HEK293T (cell line): Measurements from ENCODE around the gene ICAM1.

ENCODE experiments used
- CTCF ChIA-PET: fragments of 350-600 bp; formaldehyde crosslinking; extraction: SDS; loops from one replicate; lab custom pipeline; 2021; ENCODE audit warnings: antibody characterized with exemption, inconsistent platforms; lab: Yijun Ruan, JAX
- POLR2A ChIA-PET: fragments of 350-600 bp; formaldehyde crosslinking; extraction: SDS; loops from one replicate; lab custom pipeline; 2020; ENCODE audit warnings: antibody characterized with exemption, inconsistent platforms; lab: Yijun Ruan, JAX
- DNase-seq: peaks from one replicate; pipeline ENCODE4 v3.0.0; 2012; ENCODE audit warnings: mixed read lengths; ENCODE audit errors: extremely low spot score
- ARNT ChIP-seq: fragments of 450-650 bp; IDR thresholded peaks from 2 replicates; pipeline ENCODE4 v1.6.1; 2017; ENCODE audit warnings: mild to moderate bottlenecking
- BHLHE40 ChIP-seq: fragments of 450-650 bp; IDR thresholded peaks from 2 replicates; pipeline ENCODE4 v1.6.1; 2016; ENCODE audit warnings: mild to moderate bottlenecking, moderate library complexity, borderline replicate concordance
- CTBP1 ChIP-seq: fragments of 450-650 bp; IDR thresholded peaks from 2 replicates; pipeline ENCODE4 v1.6.1; 2016; ENCODE audit warnings: borderline replicate concordance
- ELF4 ChIP-seq: fragments of 450-650 bp; IDR thresholded peaks from 2 replicates; pipeline ENCODE4 v1.6.1; 2017; ENCODE audit warnings: antibody characterized with exemption
- FOXA1 ChIP-seq: fragments of 450-650 bp; IDR thresholded peaks from 2 replicates; pipeline ENCODE4 v1.6.1; 2016; ENCODE audit warnings: mild to moderate bottlenecking
- FOXK2 ChIP-seq: fragments of 450-650 bp; IDR thresholded peaks from 2 replicates; pipeline ENCODE4 v1.6.1; 2016; ENCODE audit warnings: mild to moderate bottlenecking
- FOXM1 ChIP-seq: fragments of 450-650 bp; IDR thresholded peaks from 2 replicates; pipeline ENCODE4 v1.6.1; 2017; ENCODE audit warnings: mild to moderate bottlenecking, borderline replicate concordance
- HDGF ChIP-seq: fragments of 450-650 bp; IDR thresholded peaks from 2 replicates; pipeline ENCODE4 v1.6.1; 2017; ENCODE audit warnings: antibody characterized with exemption, borderline replicate concordance
- L3MBTL2 ChIP-seq: fragments of 450-650 bp; conservative IDR thresholded peaks from 2 replicates; pipeline ENCODE4 v1.6.1; 2016; ENCODE audit warnings: mild to moderate bottlenecking
- LEF1 ChIP-seq: fragments of 450-650 bp; IDR thresholded peaks from 2 replicates; pipeline ENCODE4 v1.6.1; 2017; ENCODE audit warnings: mild to moderate bottlenecking, borderline replicate concordance
- NFRKB ChIP-seq: fragments of 450-650 bp; IDR thresholded peaks from 2 replicates; pipeline ENCODE4 v1.6.1; 2016; ENCODE audit warnings: mild to moderate bottlenecking, moderate library complexity
- PKNOX1 ChIP-seq: fragments of 450-650 bp; IDR thresholded peaks from 2 replicates; pipeline ENCODE4 v1.6.1; 2016
- SP1 ChIP-seq: fragments of 450-650 bp; IDR thresholded peaks from 2 replicates; pipeline ENCODE4 v1.6.1; 2017
- SUZ12 ChIP-seq: fragments of 450-650 bp; IDR thresholded peaks from 2 replicates; pipeline ENCODE4 v1.6.1; 2016; ENCODE audit warnings: mild to moderate bottlenecking
- TARDBP ChIP-seq: fragments of 450-650 bp; IDR thresholded peaks from 2 replicates; pipeline ENCODE4 v1.6.1; 2016
- ZNF384 ChIP-seq: fragments of 450-650 bp; IDR thresholded peaks from 2 replicates; pipeline ENCODE4 v1.6.1; 2016

The ICAM1 gene

DNA sequence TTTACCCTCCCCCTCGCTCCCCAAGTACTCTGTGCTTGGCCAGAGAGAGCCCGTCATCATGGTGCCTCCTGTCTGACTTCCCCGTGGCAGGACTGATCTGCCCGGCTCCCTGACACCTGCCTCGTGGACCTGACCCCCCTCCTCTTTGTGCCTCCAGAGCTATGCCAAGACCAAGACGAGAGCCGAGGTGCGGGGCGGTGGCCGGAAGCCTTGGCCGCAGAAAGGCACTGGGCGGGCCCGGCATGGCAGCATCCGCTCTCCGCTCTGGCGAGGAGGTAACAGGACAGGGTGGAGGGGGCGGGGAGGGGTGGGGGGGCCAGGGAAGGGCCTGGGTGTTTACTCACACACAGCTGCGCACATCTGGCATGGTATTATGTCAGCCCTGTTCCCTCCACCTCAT is 14.4 kb upstream of the ICAM1 start:
- TF ChIP-seq FOXM1: no peak
- TF ChIP-seq HDGF: no peak
- no peak for TF ChIP-seq BHLHE40
- TF ChIP-seq ARNT: no peak
- no peak for TF ChIP-seq NFRKB
- no peak for TF ChIP-seq CTBP1
- no peak for TF ChIP-seq ZNF384
- CTCF ChIA-PET: interaction anchor here (0.5 kb wide), 1 partner anchor 438 kb away, joined by 3 read pairs; no protein-coding TSS in a partner anchor
- DNase-seq: no peak
- POLR2A ChIA-PET: interaction anchor here (0.8 kb wide), 1 partner anchor 124 kb away, joined by 4 read pairs; the partner anchor contains the start of gene TYK2

GRCh38 chr19:10256970-10257615 is 13.8 kb upstream of the ICAM1 start:
- ChIA-PET CTCF (interaction anchor here (0.9 kb wide), 1 partner anchor 12 kb away, joined by 3 read pairs; no protein-coding TSS in a partner anchor), POLR2A (interaction anchor here (0.8 kb wide), 1 partner anchor 123 kb away, joined by 4 read pairs; the partner anchor contains the start of gene TYK2)
- TF ChIP-seq SUZ12 (no peak), LEF1 (no peak), NFRKB (no peak), CTBP1 (no peak), FOXA1 (no peak), ZNF384 (no peak), PKNOX1 (no peak), TARDBP (no peak), BHLHE40 (no peak), HDGF (no peak)
- no peak for DNase-seq

- ChIA-PET CTCF (interaction anchor here (0.6 to 4.0 kb wide), 15 partner anchors 8 to 162 kb away, joined by 3 to 48 read pairs (median 5); partner anchors contain the start of genes ICAM4, ICAM5 and TYK2), POLR2A (interaction anchor here (0.9 to 1.3 kb wide), 5 partner anchors 8 to 131 kb away, joined by 3 to 5 read pairs (median 4); partner anchors contain the start of genes RAVER1 and TYK2)
- DNase-seq: no peak
- TF ChIP-seq ARNT (no peak), FOXA1 (no peak), SUZ12 (no peak), BHLHE40 (no peak), ELF4 (no peak), NFRKB (no peak), SP1 (no peak), LEF1 (no peak), ZNF384 (no peak)
Observed at GRCh38 chr19:10258080-10258710, 12.7 kb upstream of the ICAM1 start.

DNA sequence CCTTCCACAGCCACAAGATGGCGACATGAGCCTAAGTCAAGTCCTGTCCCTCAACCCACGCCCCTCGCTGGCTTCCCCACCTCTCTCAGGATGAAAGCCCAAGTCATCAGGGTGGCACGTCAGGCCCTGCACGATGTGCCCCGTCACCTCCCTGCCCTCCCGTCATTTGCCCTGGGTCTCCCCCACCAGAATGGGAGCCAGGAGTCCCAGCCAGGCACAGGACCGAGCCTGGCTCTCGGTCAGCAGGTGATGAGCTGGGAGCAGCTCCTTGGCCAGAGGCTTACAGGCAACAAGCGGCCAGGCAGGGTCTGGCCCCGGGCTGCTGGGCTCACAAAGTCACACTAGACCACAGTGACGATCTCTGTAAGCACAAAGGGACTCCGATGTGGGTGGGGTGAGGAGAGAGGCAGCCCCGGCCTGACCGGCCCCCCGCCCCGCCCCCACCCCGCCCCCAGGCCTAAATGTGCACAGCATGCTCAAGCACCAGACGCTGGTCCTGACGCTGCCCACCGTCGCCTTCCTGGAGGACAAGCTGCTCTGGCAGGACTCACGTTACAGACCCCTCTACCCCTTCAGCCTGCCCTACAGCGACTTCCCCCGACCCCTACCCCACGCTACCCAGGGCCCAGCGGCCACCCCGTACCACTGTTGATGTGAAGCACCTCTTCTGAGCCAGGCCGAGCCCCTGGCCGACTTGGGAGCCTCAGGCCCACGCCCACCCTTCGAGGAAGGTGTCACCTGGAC is 11.6 kb upstream of the ICAM1 start:
- POLR2A ChIA-PET: interaction anchor here (0.8 to 2.2 kb wide), 9 partner anchors 8 to 144 kb away, joined by 3 to 7 read pairs (median 4); partner anchors contain the start of genes CDC37, DNMT1, ICAM5 and TYK2

GRCh38 chr19:10260141-10260584 is 10.8 kb upstream of the ICAM1 start:
- ChIA-PET POLR2A (interaction anchor here (1.0 to 2.2 kb wide), 4 partner anchors 29 to 143 kb away, joined by 4 to 7 read pairs (median 4); partner anchors contain the start of genes CDC37, DNMT1, ICAM5 and TYK2), CTCF (interaction anchor here (0.6 to 4.0 kb wide), 7 partner anchors 10 to 407 kb away, joined by 3 to 48 read pairs (median 3); partner anchors contain the start of gene ICAM5)
- TF ChIP-seq CTBP1 (no peak), FOXK2 (no peak), SP1 (no peak), ARNT (no peak), SUZ12 (no peak), PKNOX1 (no peak), BHLHE40 (no peak), ELF4 (no peak), L3MBTL2 (no peak), LEF1 (no peak), TARDBP (no peak), HDGF (no peak), FOXM1 (no peak), ZNF384 (no peak), NFRKB (no peak), FOXA1 (no peak)
- no peak for DNase-seq

More for the DNA sequence above, 11.6 kb upstream of the ICAM1 start:
- peak; percentile 83 for DNase-seq
- TF ChIP-seq HDGF: peak; percentile 57; the same call in 1 of the 2 replicates
- peak; percentile 68 for TF ChIP-seq PKNOX1
- no peak for TF ChIP-seq ZNF384
- CTCF ChIA-PET: interaction anchor here (0.6 to 4.0 kb wide), 17 partner anchors 9 to 177 kb away, joined by 3 to 48 read pairs (median 5); partner anchors contain the start of genes ICAM4, ICAM5 and TYK2
